Stimulated activated CD8-positive, alpha-beta memory T cell treated with anti-CD3 and anti-CD28 coated beads, Interleukin-12 subunit alpha, Interleukin-12 subunit beta, amount 100 ng/mL, for 24 hours (primary cell): ENCODE measurements around the gene CYB561A3.
"Not testable (repeated sequence)": the region's sequence is repeated elsewhere in the genome, so short reads cannot be mapped to it uniquely, and the experiment has no call there.

Experiments used
- DNase-seq: peaks from one replicate; pipeline ENCODE4 v3.0.0-alpha.2; 2020; ENCODE audit errors: extremely low read depth

CYB561A3 gene

GRCh38 chr11:61361741-61362541 lies at the start of gene CYB561A3, which contains the start of gene TMEM138:
CYB561A3 (minus strand) TSS chr11:61361882; CDS start chr11:61356713, 5,169 bp downstream.
TMEM138 (plus strand) TSS chr11:61362374; CDS start chr11:61364391, 2,017 bp downstream.
- peak; percentile 84 for DNase-seq

- DNase-seq = no peak
These were observed 45.5 kb upstream of the CYB561A3 start for GRCh38 chr11:61406991-61407728.

- no peak for DNase-seq
These were observed 44.4 kb upstream of the CYB561A3 start for GRCh38 chr11:61406067-61406466.

GRCh38 chr11:61404641-61405040 lies 43.0 kb upstream of the CYB561A3 start:
- DNase-seq = no peak

GRCh38 chr11:61404103-61404502 lies 42.4 kb upstream of the CYB561A3 start:
- DNase-seq = no peak

- DNase-seq = no peak
These were observed 42.0 kb upstream of the CYB561A3 start for GRCh38 chr11:61403658-61404057.

- DNase-seq = no peak
These were observed 39.9 kb upstream of the CYB561A3 start for GRCh38 chr11:61401573-61401972.

GRCh38 chr11:61401173-61401572 lies 39.5 kb upstream of the CYB561A3 start:
- no peak for DNase-seq

GRCh38 chr11:61392981-61393595 lies 31.4 kb upstream of the CYB561A3 start:
- no peak for DNase-seq

GRCh38 chr11:61390161-61390560 lies 28.5 kb upstream of the CYB561A3 start:
- DNase-seq = no peak

- no peak for DNase-seq
These were observed 22.9 kb upstream of the CYB561A3 start for GRCh38 chr11:61384271-61385242.

GRCh38 chr11:61383859-61384258 lies 22.2 kb upstream of the CYB561A3 start:
- DNase-seq = not testable (repeated sequence)

- DNase-seq = no peak
These were observed 19.2 kb upstream of the CYB561A3 start for GRCh38 chr11:61380884-61381283.

- DNase-seq = no peak
These were observed 17.1 kb upstream of the CYB561A3 start for GRCh38 chr11:61378713-61379313.

GRCh38 chr11:61377461-61378160 lies 15.9 kb upstream of the CYB561A3 start:
- DNase-seq = no peak

GRCh38 chr11:61375761-61376108 lies 14.1 kb upstream of the CYB561A3 start:
- no peak for DNase-seq

GRCh38 chr11:61372659-61373420 lies 11.2 kb upstream of the CYB561A3 start:
- no peak for DNase-seq

GRCh38 chr11:61370349-61371005 lies 8.8 kb upstream of the CYB561A3 start:
- DNase-seq = no peak
